Kidney capillary endothelial cell (primary cell): ENCODE results near the gene AUNIP.
"Not testable (repeated sequence)": the region's sequence is repeated elsewhere in the genome, so short reads cannot be mapped to it uniquely, and the experiment has no call there.

ENCODE experiments used
- DNase-seq: peaks from one replicate; pipeline ENCODE4 v3.0.0-alpha.2; 2018; ENCODE audit warnings: low spot score

The AUNIP gene

GRCh38 chr1:25864434-25864833 is 5.2 kb upstream of the AUNIP start:
- DNase-seq: no peak

GRCh38 chr1:25863486-25864262 is 4.4 kb upstream of the AUNIP start:
- DNase-seq: no peak

- no peak for DNase-seq
Observed at GRCh38 chr1:25862785-25863485, 3.7 kb upstream of the AUNIP start.

- DNase-seq: no peak
Observed at GRCh38 chr1:25861316-25862286, 2.3 kb upstream of the AUNIP start.

GRCh38 chr1:25858494-25858893 is 763 bp downstream of the AUNIP start:
- no peak for DNase-seq

- DNase-seq: no peak
Observed at GRCh38 chr1:25856856-25857255, 2.4 kb downstream of the AUNIP start.

- no peak for DNase-seq
Observed at GRCh38 chr1:25854554-25854953, 4.7 kb downstream of the AUNIP start.

GRCh38 chr1:25848531-25848930 is 10.7 kb downstream of the AUNIP start:
- peak; percentile 38 for DNase-seq

GRCh38 chr1:25847929-25848328 is 11.3 kb downstream of the AUNIP start:
- no peak for DNase-seq

GRCh38 chr1:25845664-25846063 is 13.6 kb downstream of the AUNIP start:
- no peak for DNase-seq

GRCh38 chr1:25844536-25845337 is 14.5 kb downstream of the AUNIP start:
- no peak for DNase-seq

GRCh38 chr1:25843483-25843882 is 15.8 kb downstream of the AUNIP start:
- DNase-seq: no peak

GRCh38 chr1:25839808-25840207 is 19.4 kb downstream of the AUNIP start:
- not testable (repeated sequence) for DNase-seq

- DNase-seq: no peak
Observed at GRCh38 chr1:25837262-25837875, 21.9 kb downstream of the AUNIP start.

- DNase-seq: no peak
Observed at GRCh38 chr1:25836695-25837094, 22.6 kb downstream of the AUNIP start.

- DNase-seq: no peak
Observed at GRCh38 chr1:25834894-25835293, 24.4 kb downstream of the AUNIP start.

- DNase-seq: no peak
Observed at GRCh38 chr1:25833158-25833557, 26.1 kb downstream of the AUNIP start.

- no peak for DNase-seq
Observed at GRCh38 chr1:25832336-25833037, 26.8 kb downstream of the AUNIP start.

GRCh38 chr1:25831569-25832196 is 27.6 kb downstream of the AUNIP start:
- DNase-seq: no peak

GRCh38 chr1:25829046-25829445 is 30.2 kb downstream of the AUNIP start:
- DNase-seq: no peak
